ENCODE data around the gene ZNF410.
"Not testable (repeated sequence)": the region's sequence is repeated elsewhere in the genome, so short reads cannot be mapped to it uniquely, and the experiment has no call there.

ZNF410 gene, protein sequence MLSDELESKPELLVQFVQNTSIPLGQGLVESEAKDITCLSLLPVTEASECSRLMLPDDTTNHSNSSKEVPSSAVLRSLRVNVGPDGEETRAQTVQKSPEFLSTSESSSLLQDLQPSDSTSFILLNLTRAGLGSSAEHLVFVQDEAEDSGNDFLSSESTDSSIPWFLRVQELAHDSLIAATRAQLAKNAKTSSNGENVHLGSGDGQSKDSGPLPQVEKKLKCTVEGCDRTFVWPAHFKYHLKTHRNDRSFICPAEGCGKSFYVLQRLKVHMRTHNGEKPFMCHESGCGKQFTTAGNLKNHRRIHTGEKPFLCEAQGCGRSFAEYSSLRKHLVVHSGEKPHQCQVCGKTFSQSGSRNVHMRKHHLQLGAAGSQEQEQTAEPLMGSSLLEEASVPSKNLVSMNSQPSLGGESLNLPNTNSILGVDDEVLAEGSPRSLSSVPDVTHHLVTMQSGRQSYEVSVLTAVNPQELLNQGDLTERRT

GRCh38 chr14:73886449-73887317, at the start of gene ZNF410:
ZNF410 (plus strand) TSS chr14:73886859; CDS start chr14:73892176, 5,317 bp downstream.
- ATAC-seq (peak; percentile 100), DNase-seq (peak; percentile 95)

GRCh38 chr14:73838293-73839034, 48.2 kb upstream of the ZNF410 start:
- ATAC-seq, DNase-seq: not testable (repeated sequence)

DNA sequence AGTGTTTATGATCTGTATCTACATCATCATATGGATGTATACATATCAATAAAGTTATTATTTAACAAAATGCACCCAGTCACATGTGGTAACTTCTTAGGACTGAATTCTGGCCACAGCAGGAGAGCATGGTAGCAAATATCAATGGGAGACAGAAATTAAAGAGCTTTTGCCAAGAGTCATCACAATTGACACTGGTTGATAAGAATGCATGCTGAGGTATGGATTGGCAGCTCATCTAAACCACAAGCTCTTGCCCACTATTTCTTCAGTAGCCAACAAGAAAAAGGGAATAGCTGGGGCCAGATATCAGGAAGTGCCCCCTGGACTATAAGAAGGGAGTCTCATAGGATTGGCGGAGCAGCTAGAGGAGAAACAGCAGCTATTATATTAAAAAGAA, 44.5 kb upstream of the ZNF410 start:
- ATAC-seq: no peak
- no peak for DNase-seq

DNA sequence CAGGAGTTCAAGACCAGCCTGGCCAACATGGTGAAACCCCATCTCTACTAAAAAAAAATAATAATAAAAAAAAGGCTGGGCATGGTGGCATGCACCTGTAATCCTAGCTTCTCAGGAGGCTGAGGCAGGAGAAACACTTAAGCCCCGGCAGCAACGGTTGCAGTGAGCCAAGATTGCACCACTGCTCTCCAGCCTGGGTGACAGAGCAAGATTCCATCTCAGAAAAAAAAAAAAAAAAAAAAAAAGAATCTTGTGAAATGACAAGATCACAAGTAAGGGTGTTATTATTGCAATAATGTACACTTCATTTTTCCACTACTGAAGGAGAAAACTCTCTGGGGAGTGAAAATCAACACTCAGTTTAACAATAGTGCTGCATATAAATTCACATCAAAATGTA, 43.8 kb upstream of the ZNF410 start:
- ATAC-seq (no peak), DNase-seq (no peak)

GRCh38 chr14:73843296-73843695, 43.4 kb upstream of the ZNF410 start:
- no peak for ATAC-seq
- DNase-seq: no peak

GRCh38 chr14:73846947-73847346, 39.7 kb upstream of the ZNF410 start:
- no peak for ATAC-seq

DNA sequence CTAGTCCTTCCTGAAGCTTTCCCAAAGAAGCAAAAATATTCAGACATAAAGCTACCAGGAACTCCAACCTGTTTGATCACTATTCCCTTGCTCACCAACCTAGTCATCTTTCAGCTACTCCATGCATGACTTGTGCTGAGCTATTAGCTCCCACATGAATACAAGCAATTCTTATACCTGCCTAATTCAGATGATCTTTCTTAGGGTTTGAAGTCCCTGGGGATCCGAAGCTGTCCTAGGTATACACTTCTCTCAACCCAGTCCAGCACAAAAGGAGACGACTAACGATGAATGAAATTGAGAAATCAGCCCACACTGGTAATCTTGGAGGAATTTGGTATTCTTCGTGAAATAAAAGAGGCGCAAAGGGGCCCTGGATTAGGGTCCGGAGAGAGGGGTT, 35.7 kb upstream of the ZNF410 start:
- DNase-seq (no peak), ATAC-seq (no peak)

More at GRCh38 chr14:73846947-73847346, 39.7 kb upstream of the ZNF410 start:
- DNase-seq: no peak

- DNase-seq: peak; percentile 92
- peak; percentile 94 for ATAC-seq
Measured at GRCh38 chr14:73851567-73852382, 34.9 kb upstream of the ZNF410 start, which contains the start of gene PTGR2. PTGR2 (plus strand) TSS chr14:73851831; CDS start chr14:73858863, 7,032 bp downstream.

DNA sequence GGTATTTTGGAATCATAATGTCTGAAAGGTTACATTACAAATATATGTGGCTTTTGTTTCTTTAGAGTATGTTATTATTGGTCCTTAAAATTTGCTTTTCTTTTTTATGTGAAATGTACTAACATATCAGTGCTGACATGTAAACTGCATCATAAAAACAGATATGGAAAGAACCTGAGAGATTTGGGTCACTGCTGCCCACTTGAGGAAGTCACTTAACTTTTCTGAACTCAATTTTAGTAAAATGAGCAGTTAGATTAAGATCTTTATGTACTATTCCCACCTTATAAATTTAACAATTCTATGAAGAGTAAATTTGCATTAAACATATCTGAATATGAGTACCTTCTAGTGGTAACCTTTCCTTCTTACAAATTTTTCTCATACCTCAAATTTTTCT, 27.5 kb upstream of the ZNF410 start:
- DNase-seq: no peak
- no peak for ATAC-seq

DNA sequence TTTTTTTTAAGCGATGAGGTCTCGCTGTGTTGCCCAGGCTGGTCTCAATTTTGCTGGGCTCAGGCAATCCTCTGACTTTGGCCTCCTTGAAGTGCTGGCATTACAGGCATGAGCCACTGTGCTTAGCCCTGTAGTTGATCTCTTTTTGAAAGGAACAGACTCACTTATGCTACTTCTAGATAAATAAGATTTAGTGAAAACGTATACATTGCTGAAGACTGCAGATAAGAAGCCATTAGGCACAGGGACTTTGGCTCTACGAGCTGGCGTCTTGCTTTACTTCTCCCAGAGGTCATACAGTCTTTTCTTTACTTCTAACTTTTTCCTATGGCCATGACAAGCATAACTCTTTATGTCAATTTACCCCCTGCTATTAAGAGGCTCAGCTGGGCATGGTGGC, 25.6 kb upstream of the ZNF410 start:
- DNase-seq (no peak), ATAC-seq (no peak)

GRCh38 chr14:73862480-73862879, 24.2 kb upstream of the ZNF410 start:
- DNase-seq (no peak), ATAC-seq (no peak)

- DNase-seq (no peak), ATAC-seq (no peak)
Measured at GRCh38 chr14:73863209-73863608, 23.4 kb upstream of the ZNF410 start.

GRCh38 chr14:73865534-73866113, 21.0 kb upstream of the ZNF410 start:
- no peak for ATAC-seq
- no peak for DNase-seq

GRCh38 chr14:73869754-73870153, 16.9 kb upstream of the ZNF410 start:
- not testable (repeated sequence) for ATAC-seq, DNase-seq

GRCh38 chr14:73870525-73871235, 16.0 kb upstream of the ZNF410 start:
- ATAC-seq (no peak), DNase-seq (no peak)

DNA sequence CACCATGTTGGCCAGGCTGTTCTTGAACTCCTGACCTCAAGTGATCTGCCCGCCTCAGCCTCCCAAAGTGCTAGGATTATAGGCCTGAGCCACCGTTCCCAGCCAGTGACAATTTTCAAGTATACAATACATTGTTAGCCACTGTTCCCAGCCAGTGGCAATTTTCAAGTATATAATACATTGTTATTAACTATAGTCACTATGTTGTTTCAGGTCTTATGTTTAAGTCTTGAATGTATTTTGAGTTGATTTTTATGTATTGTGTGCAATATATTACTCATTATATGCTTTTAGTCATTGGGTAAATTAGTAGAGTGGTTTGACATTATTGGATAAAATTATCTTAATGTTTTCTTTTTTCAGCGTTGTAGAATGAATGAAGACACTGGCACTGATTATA, 13.0 kb upstream of the ZNF410 start:
- ATAC-seq (no peak), DNase-seq (no peak)

DNA sequence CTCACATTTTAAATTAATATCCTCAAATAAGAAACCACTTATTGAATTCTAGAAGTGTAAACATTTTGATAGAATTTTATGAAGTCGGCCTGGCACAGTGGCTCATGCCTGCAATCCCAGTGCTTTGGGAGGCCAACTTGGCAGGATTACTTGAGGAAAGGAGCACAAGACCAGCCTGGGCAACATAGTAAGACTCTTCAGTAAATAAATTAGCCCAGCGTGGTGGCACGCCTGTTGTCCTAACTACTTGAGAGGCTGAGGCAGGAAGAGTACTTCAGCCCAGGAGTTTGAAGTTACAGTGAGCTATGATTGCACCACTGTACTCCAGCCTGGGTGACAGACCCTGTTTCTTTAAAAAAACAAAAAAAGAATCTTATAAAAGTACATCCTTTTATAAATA, 8.9 kb upstream of the ZNF410 start:
- ATAC-seq (no peak), DNase-seq (no peak)

GRCh38 chr14:73878436-73878835, 8.2 kb upstream of the ZNF410 start:
- ATAC-seq: no peak
- DNase-seq: no peak

GRCh38 chr14:73879027-73879426, 7.6 kb upstream of the ZNF410 start:
- ATAC-seq: no peak

More at GRCh38 chr14:73879027-73879426, 7.6 kb upstream of the ZNF410 start:
- no peak for DNase-seq
